Keratinocyte (primary cell): Measurements from ENCODE around the gene KCNB1. TPM values are rescaled to one million over a fixed set of nuclear protein-coding genes. Genes with fewer than 3 reads are reported as not detected.

ENCODE experiments used
- DNase-seq: peaks from one replicate; pipeline ENCODE4 v3.0.0-alpha.2; 2011; ENCODE audit warnings: low read depth, missing footprints, low spot score
- FAIRE-seq: peaks from 2 replicates; lab custom pipeline; 2011; peaks lifted over from hg19 to GRCh38; lab: Jason Lieb, UNC
- H2AFZ ChIP-seq: 2 replicates; pipeline ENCODE4 v1.6.0; 2012; ENCODE audit warnings: low read length, control low read depth, inconsistent platforms; ENCODE audit not compliant: control insufficient read depth
- H3K27ac ChIP-seq: 2 replicates; pipeline ENCODE4 v1.5.1; 2011; ENCODE audit warnings: low read length; ENCODE audit not compliant: control insufficient read depth, insufficient read depth
- H3K27me3 ChIP-seq: 3 replicates; pipeline ENCODE4 v1.6.0; 2011; ENCODE audit warnings: low read length; ENCODE audit not compliant: control insufficient read depth, insufficient read depth; ENCODE audit errors: extremely low read depth
- H3K36me3 ChIP-seq, 2 experiments: 2 replicates in 1 of 2; 3 replicates in 1 of 2; pipeline ENCODE4 v1.5.1; 2011; ENCODE audit warnings: low read length in 2 of 2, mild to moderate bottlenecking in 1 of 2; ENCODE audit not compliant: control insufficient read depth in 2 of 2, insufficient read depth in 2 of 2; ENCODE audit errors: extremely low read depth in 1 of 2
- H3K4me1 ChIP-seq: 3 replicates; pipeline ENCODE4 v1.5.1; 2011; ENCODE audit warnings: low read length; ENCODE audit not compliant: control insufficient read depth, insufficient read depth; ENCODE audit errors: extremely low read depth
- H3K4me2 ChIP-seq: 3 replicates; pipeline ENCODE4 v1.6.0; 2011; ENCODE audit warnings: low read depth, low read length; ENCODE audit not compliant: control insufficient read depth, insufficient read depth; ENCODE audit errors: extremely low read depth
- H3K4me3 ChIP-seq, 3 experiments: fragments of 200-600 bp in 1 of 3; sonication (generic) in 1 of 3; 2 replicates in 2 of 3; 3 replicates in 1 of 3; pipeline ENCODE4 v1.5.1; 2011 to 2016; ENCODE audit warnings: low read length in 3 of 3, mild to moderate bottlenecking in 3 of 3, control low read depth in 2 of 3, inconsistent platforms in 1 of 3, low read depth in 1 of 3, mixed read lengths in 1 of 3, mixed run types in 1 of 3, moderate library complexity in 1 of 3; ENCODE audit not compliant: control insufficient read depth in 2 of 3, insufficient read depth in 2 of 3; ENCODE audit errors: extremely low read depth in 1 of 3
- H3K79me2 ChIP-seq: 2 replicates; pipeline ENCODE4 v1.6.0; 2012; ENCODE audit warnings: low read length; ENCODE audit not compliant: control insufficient read depth, insufficient read depth
- H3K9ac ChIP-seq: 3 replicates; pipeline ENCODE4 v1.6.0; 2011; ENCODE audit warnings: low read length; ENCODE audit not compliant: control insufficient read depth, insufficient read depth; ENCODE audit errors: extremely low read depth
- H3K9me1 ChIP-seq: 3 replicates; pipeline ENCODE4 v1.6.0; 2011; ENCODE audit warnings: low read length; ENCODE audit not compliant: control insufficient read depth, insufficient read depth; ENCODE audit errors: extremely low read depth
- H3K9me3 ChIP-seq: 2 replicates; pipeline ENCODE4 v1.5.1; 2012; ENCODE audit warnings: low read depth, low read length; ENCODE audit not compliant: control insufficient read depth
- H4K20me1 ChIP-seq: 3 replicates; pipeline ENCODE4 v1.6.0; 2011; ENCODE audit warnings: low read length; ENCODE audit not compliant: control insufficient read depth, insufficient read depth; ENCODE audit errors: extremely low read depth
- EZH2 ChIP-seq: IDR thresholded peaks from one replicate; pipeline ENCODE4 v1.6.1; 2012; ENCODE audit warnings: inconsistent platforms, mild to moderate bottlenecking, low read length, moderate library complexity
- dilution Hi-C: fragments of 300-500 bp; cut with MboI; formaldehyde crosslinking; loops from one replicate; pipeline ENCODE4 v1.7.0; 2020; ENCODE audit warnings: low sequenced_read_pairs; ENCODE audit not compliant: extremely low pct_ligation_motif_present
- polyA plus RNA-seq, 5 experiments: library from polyadenylated mRNA; depleted of rRNA in 3 of 5; stranded (reverse) in 3 of 5; stranded (forward) in 1 of 5; unstranded in 1 of 5; fragments of >200 nt; gene quantifications; 1 replicate in 1 of 5; 2 replicates in 3 of 5; 3 replicates in 1 of 5; pipeline versions ENCODE4 v1.2.1 to v1.2.3, GENCODE V29; 2011 to 2012; ENCODE audit warnings: missing spikeins in 2 of 5, low read depth in 1 of 5, low replicate concordance in 1 of 5
- TF ChIP-seq, protein P1 (sequence below), 3 experiments: IDR thresholded peaks in 1 of 3; conservative IDR thresholded peaks in 1 of 3; optimal IDR thresholded peaks in 1 of 3; 2 replicates in 2 of 3; 3 replicates in 1 of 3; pipeline versions ENCODE3 to v1.5.1; 2011; ENCODE audit warnings: low read length in 3 of 3, mild to moderate bottlenecking in 3 of 3, moderate library complexity in 2 of 3, control low read depth in 1 of 3, inconsistent platforms in 1 of 3; ENCODE audit not compliant: insufficient read depth in 2 of 3; ENCODE audit errors: extremely low read depth in 1 of 3

The KCNB1 gene
- polyA plus RNA-seq, 1 donor (not counting 4 experiments of a cell fraction or from before 2014, with no cell fraction given) = not detected

DNA sequence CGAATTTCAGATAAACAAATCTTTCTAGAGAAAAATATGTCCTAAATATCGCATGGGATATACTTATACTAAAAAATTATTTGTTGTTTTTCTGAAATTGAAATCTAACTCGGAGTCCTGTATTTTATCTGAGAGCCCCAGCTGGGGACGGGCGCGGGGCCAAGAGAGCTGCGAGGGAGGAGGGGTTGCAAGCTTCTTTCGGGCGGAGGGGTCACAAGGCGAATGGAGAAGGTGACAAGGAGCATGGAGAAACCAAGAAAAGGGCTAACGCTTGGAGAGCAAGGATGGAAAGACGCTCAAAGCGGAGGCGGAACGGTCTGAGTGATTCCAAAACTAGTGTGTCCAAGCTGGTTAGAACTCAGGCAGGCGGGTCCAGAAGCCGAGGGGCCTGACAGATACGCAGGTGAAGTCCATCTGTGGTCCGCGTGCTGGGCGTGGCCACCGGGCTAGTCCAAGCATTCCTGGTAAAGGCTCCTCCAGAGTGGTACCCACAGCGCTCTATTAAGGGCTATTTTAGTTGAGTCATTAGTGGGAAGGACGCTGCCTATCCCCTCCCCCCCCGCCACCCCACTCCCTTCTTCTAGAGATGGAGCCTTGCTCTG is 163.2 kb downstream of the KCNB1 start:
- Histone ChIP-seq H2AFZ (no peak overlapping the region), H3K27ac (no peak overlapping the region), H3K9me1 (no peaks in the 10 kb centered on the region), H4K20me1 (no peaks in the 10 kb centered on the region), H3K4me2 (no peak overlapping the region), H3K4me1 (peaks cover 4% of the 10 kb centered on the region), H3K36me3 (no peaks in the 10 kb centered on the region), H3K79me2 (no peaks in the 10 kb centered on the region), H3K9ac (no peak overlapping the region), H3K27me3 (peaks cover 57% of the 10 kb centered on the region), H3K4me3 (no peak overlapping the region), H3K9me3 (no peaks in the 10 kb centered on the region)
- FAIRE-seq (no peak), DNase-seq (no peak)
- no peak for TF ChIP-seq EZH2
- TF ChIP-seq, protein P1, sequence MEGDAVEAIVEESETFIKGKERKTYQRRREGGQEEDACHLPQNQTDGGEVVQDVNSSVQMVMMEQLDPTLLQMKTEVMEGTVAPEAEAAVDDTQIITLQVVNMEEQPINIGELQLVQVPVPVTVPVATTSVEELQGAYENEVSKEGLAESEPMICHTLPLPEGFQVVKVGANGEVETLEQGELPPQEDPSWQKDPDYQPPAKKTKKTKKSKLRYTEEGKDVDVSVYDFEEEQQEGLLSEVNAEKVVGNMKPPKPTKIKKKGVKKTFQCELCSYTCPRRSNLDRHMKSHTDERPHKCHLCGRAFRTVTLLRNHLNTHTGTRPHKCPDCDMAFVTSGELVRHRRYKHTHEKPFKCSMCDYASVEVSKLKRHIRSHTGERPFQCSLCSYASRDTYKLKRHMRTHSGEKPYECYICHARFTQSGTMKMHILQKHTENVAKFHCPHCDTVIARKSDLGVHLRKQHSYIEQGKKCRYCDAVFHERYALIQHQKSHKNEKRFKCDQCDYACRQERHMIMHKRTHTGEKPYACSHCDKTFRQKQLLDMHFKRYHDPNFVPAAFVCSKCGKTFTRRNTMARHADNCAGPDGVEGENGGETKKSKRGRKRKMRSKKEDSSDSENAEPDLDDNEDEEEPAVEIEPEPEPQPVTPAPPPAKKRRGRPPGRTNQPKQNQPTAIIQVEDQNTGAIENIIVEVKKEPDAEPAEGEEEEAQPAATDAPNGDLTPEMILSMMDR (optimal IDR thresholded peaks at IDR 0.05 in 1 of 3, IDR thresholded peaks at IDR 0.05 in 1 of 3, conservative IDR thresholded peaks at IDR 0.05 in 1 of 3; ENCODE audit: extremely low read depth in 1 of 3, insufficient read depth in 2 of 3, low read length in 3 of 3) = no peak
- dilution Hi-C loops = no loop called here

GRCh38 chr20:49318430-49319207 is 163.8 kb downstream of the KCNB1 start:
- Histone ChIP-seq H3K4me3 (peak overlapping the region in 1 of 3 experiments; percentile 13), H3K4me2 (peak overlapping the region; percentile 37), H3K9me3 (no peaks in the 10 kb centered on the region), H3K9ac (no peak overlapping the region), H2AFZ (peak overlapping the region; percentile 33), H3K36me3 (no peaks in the 10 kb centered on the region), H4K20me1 (no peaks in the 10 kb centered on the region), H3K27ac (no peak overlapping the region), H3K79me2 (no peaks in the 10 kb centered on the region), H3K9me1 (no peaks in the 10 kb centered on the region), H3K27me3 (peaks cover 57% of the 10 kb centered on the region), H3K4me1 (peaks cover 4% of the 10 kb centered on the region)
- TF ChIP-seq, protein P1 (optimal IDR thresholded peaks at IDR 0.05 in 1 of 3, IDR thresholded peaks at IDR 0.05 in 1 of 3, conservative IDR thresholded peaks at IDR 0.05 in 1 of 3; ENCODE audit: extremely low read depth in 1 of 3, insufficient read depth in 2 of 3, low read length in 3 of 3) = no peak
- TF ChIP-seq EZH2 = peak; percentile 95
- dilution Hi-C loops = no loop called here
- DNase-seq = no peak
- no peak for FAIRE-seq
